Type B pancreatic cell (in vitro differentiated cells): ENCODE measurements around the gene NFKBIE. TPM values are rescaled to one million over a fixed set of nuclear protein-coding genes. Genes with fewer than 3 reads are reported as not detected.

ENCODE experiments used
- DNase-seq: peaks from one replicate; pipeline ENCODE4 v3.0.0; 2021; ENCODE audit warnings: mixed read lengths; ENCODE audit not compliant: unreplicated experiment; ENCODE audit errors: extremely low spot score
- H3K27ac Mint-ChIP-seq: 2 replicates; pipeline ENCODE4 v1.8.0; 2021; ENCODE audit warnings: mild to moderate bottlenecking, mixed read lengths
- H3K27me3 Mint-ChIP-seq: 2 replicates; pipeline ENCODE4 v1.8.0; 2021; ENCODE audit warnings: mixed read lengths
- H3K36me3 Mint-ChIP-seq: 2 replicates; pipeline ENCODE4 v1.8.0; 2021; ENCODE audit warnings: mixed read lengths
- H3K4me1 Mint-ChIP-seq: one replicate; pipeline ENCODE4 v1.8.0; 2021; ENCODE audit warnings: mixed read lengths; ENCODE audit not compliant: unreplicated experiment
- H3K4me3 Mint-ChIP-seq: 2 replicates; pipeline ENCODE4 v1.8.0; 2021; ENCODE audit warnings: mild to moderate bottlenecking, mixed read lengths
- H3K9me3 Mint-ChIP-seq: 2 replicates; pipeline ENCODE4 v1.8.0; 2021; ENCODE audit warnings: mixed read lengths
- total RNA-seq: library from RNA; stranded (reverse); gene quantifications from 2 replicates; pipeline ENCODE4 v1.2.1, GENCODE V29; 2021; ENCODE audit warnings: low replicate concordance
- TF ChIP-seq, protein P1 (sequence below): fragments of 200-600 bp; sonication (generic); conservative IDR thresholded peaks from 2 replicates; pipeline ENCODE4 v1.5.0; 2021; ENCODE audit warnings: antibody characterized with exemption, mild to moderate bottlenecking

Gene NFKBIE
- total RNA-seq, 1 donor from 2014 or later = 9.2 TPM

DNA sequence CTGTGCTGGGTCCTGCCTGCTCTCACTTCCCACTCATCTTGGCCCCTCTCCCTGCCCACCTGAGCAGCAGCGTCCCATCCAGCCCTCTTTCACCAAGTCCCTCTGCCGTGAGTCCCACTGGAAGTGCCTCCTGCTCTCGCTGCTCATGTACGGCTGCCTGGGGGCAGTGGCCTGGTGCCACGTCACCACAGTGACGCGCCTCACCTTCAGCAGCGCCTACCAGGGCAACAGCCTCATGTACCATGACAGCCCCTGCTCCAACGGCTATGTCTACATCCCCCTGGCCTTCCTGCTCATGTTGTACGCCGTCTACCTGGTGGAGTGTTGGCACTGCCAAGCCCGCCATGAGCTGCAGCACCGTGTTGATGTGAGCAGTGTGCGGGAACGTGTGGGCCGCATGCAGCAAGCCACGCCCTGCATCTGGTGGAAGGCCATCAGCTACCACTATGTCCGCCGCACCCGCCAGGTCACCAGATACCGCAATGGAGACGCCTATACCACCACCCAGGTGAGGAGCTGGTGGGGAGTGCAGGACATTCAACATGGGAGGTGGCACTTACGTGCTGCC lies 7.7 kb upstream of the NFKBIE start:
- no peaks in the 10 kb centered on the region for H3K36me3 Mint-ChIP-seq
- H3K27ac Mint-ChIP-seq = no peak overlapping the region
- DNase-seq = no peak
- H3K4me1 Mint-ChIP-seq = no peaks in the 10 kb centered on the region
- TF ChIP-seq, protein P1, sequence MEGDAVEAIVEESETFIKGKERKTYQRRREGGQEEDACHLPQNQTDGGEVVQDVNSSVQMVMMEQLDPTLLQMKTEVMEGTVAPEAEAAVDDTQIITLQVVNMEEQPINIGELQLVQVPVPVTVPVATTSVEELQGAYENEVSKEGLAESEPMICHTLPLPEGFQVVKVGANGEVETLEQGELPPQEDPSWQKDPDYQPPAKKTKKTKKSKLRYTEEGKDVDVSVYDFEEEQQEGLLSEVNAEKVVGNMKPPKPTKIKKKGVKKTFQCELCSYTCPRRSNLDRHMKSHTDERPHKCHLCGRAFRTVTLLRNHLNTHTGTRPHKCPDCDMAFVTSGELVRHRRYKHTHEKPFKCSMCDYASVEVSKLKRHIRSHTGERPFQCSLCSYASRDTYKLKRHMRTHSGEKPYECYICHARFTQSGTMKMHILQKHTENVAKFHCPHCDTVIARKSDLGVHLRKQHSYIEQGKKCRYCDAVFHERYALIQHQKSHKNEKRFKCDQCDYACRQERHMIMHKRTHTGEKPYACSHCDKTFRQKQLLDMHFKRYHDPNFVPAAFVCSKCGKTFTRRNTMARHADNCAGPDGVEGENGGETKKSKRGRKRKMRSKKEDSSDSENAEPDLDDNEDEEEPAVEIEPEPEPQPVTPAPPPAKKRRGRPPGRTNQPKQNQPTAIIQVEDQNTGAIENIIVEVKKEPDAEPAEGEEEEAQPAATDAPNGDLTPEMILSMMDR = no peak
- H3K4me3 Mint-ChIP-seq = peak overlapping the region; percentile 62
- no peaks in the 10 kb centered on the region for H3K9me3 Mint-ChIP-seq
- H3K27me3 Mint-ChIP-seq = peaks cover 65% of the 10 kb centered on the region

DNA sequence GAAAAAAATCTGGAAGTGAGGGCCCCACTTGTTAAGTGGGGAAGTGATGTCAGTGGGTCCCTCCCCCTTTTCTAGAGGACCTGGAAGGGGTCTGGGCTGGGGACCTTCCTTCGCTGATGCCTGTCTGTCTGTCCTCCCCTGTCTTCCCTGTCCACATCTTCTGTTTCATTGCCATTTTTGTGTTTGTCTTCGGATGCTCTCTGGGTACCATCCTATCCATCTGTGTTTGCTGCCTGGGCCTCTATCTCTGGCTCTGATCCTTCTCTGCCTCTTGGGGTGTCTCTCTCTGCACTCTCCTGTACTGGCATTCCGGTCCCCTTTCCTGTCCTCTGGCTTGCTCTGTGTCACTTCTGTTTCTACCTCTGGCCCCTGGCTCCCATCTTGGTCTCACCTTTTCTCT lies 7.2 kb upstream of the NFKBIE start:
- Mint-ChIP-seq H3K9me3 (no peaks in the 10 kb centered on the region), H3K4me3 (peak overlapping the region; percentile 62), H3K27me3 (peaks cover 63% of the 10 kb centered on the region), H3K36me3 (no peaks in the 10 kb centered on the region), H3K27ac (no peak overlapping the region), H3K4me1 (no peaks in the 10 kb centered on the region)
- no peak for DNase-seq
- TF ChIP-seq, protein P1 = no peak

DNA sequence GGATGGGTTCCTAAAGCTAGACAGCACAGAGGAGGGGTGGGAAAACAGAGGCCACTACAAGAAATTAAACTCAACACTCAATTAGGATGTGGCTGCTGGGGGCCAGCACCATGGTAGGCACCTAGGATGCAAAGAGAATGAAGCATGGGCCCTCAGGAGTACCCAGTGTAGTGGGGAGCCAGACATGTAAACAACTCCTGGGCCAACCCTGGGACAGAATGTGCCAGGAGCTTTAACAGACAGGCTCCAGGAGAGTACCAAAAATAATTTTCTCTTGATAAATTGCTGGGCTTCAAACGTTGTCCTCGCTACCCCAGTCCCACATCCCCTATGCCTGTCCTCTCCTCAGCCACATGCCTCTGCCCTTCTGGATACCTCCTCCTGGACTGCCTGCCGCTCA lies 6.6 kb upstream of the NFKBIE start:
- peaks cover 60% of the 10 kb centered on the region for H3K27me3 Mint-ChIP-seq
- DNase-seq = no peak
- no peaks in the 10 kb centered on the region for H3K4me1 Mint-ChIP-seq
- TF ChIP-seq, protein P1 = no peak
- no peaks in the 10 kb centered on the region for H3K36me3 Mint-ChIP-seq
- peak overlapping the region; percentile 81 for H3K4me3 Mint-ChIP-seq
- H3K9me3 Mint-ChIP-seq = no peaks in the 10 kb centered on the region
- no peak overlapping the region for H3K27ac Mint-ChIP-seq

DNA sequence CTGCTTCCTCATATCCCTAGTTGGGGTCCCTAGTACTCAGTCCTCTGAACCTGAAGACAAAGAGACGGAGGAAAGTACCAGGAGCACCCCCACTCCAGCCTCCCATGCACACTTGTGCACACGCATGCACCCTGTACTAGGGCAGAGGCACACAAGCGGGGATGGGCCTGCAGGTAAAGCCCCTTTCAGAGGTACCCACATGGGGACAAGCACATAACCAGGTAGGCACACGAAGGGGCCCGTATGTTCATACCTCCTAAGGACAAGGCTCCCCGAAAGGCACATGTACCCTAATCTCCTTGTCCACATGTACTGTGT lies 6.0 kb upstream of the NFKBIE start:
- Mint-ChIP-seq H3K4me3 (peak overlapping the region; percentile 81), H3K27me3 (peaks cover 60% of the 10 kb centered on the region), H3K27ac (no peak overlapping the region), H3K4me1 (no peaks in the 10 kb centered on the region), H3K36me3 (no peaks in the 10 kb centered on the region), H3K9me3 (no peaks in the 10 kb centered on the region)
- TF ChIP-seq, protein P1 = no peak
- DNase-seq = no peak

DNA sequence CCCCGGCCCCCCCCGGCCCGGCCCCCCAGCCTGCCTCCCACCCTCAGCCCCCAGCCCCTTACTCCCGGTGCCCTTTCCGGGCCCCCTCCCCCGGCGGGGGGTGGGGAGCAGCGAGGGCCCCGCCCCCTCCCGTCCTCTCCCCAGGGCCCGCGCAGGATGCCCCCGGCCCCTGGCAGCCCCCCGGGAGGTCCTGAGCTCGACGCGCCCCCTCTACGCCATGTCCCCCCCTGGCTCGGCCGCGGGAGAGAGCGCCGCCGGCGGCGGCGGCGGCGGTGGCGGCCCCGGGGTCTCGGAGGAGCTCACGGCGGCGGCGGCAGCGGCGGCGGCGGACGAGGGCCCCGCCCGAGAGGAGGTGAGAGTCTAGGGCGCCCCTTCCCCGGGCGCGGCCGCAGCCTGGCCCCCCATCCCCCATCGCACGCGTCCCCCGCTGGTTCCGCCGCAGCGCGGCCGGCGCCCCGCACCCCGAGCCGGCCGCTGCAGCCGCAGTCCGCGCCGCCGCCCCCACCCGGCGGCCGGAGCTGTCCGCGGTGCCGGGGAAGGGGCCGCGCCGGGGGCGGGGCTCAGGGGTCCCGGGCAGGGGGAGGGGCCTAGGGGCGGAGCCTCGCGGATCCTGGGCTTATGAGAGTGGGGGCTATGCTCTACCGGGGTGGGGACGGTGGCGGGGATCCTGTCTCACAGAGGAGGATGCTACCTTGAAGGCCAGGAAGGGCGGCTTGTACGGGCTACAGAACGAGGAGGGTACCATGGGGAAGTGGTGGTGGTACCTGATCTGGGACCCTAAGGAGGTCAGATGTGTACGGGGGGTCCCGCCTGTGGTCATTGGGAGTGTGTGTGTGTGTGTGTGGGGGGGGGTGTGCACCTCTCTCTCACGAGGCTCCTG lies 5.4 kb upstream of the NFKBIE start:
- no peaks in the 10 kb centered on the region for H3K4me1 Mint-ChIP-seq

More for the DNA sequence above, 5.4 kb upstream of the NFKBIE start:
- peak overlapping the region; percentile 81 for H3K4me3 Mint-ChIP-seq
- TF ChIP-seq, protein P1 = no peak
- no peak overlapping the region for H3K27ac Mint-ChIP-seq
- peaks cover 60% of the 10 kb centered on the region for H3K27me3 Mint-ChIP-seq
- no peaks in the 10 kb centered on the region for H3K9me3 Mint-ChIP-seq
- no peaks in the 10 kb centered on the region for H3K36me3 Mint-ChIP-seq
- DNase-seq = no peak
